Caco-2 (cell line): ENCODE results near the gene PATL2. TPM values are rescaled to one million over a fixed set of nuclear protein-coding genes. Genes with fewer than 3 reads are reported as not detected.

Experiments
- BruUV-seq: library from RNA; stranded (reverse); fragments of 400-500 nt; replicated peaks from 2 replicates; lab custom pipeline; 2021; lab: Mats Ljungman, UMichigan
- CTCF ChIA-PET: fragments of 300-600 bp; sonication (Branson Sonifier 250); formaldehyde crosslinking; loops from one replicate; lab custom pipeline; 2022; ENCODE audit warnings: antibody characterized with exemption; lab: Charles Lee
- POLR2A ChIA-PET: fragments of 300-600 bp; sonication (Branson Sonifier 250); formaldehyde crosslinking; loops from one replicate; lab custom pipeline; 2022; ENCODE audit warnings: antibody characterized with exemption; lab: Charles Lee
- DNase-seq, 2 experiments: peaks; one replicate each; pipeline versions ENCODE4 v3.0.0 to v3.0.0-alpha.2; 2020 to 2022
- H3K27me3 ChIP-seq: replicated peaks from 2 replicates; pipeline ENCODE4 v1.6.0; 2011; ENCODE audit warnings: low read length; ENCODE audit not compliant: control insufficient read depth, insufficient read depth
- H3K36me3 ChIP-seq: 2 replicates; pipeline ENCODE4 v1.5.1; 2011; ENCODE audit warnings: low read length; ENCODE audit not compliant: control insufficient read depth, insufficient read depth
- H3K4me1 ChIP-seq: fragments of 250-450 bp; sonication (Bioruptor Pico); 2 replicates; pipeline ENCODE4 v1.5.1; 2020; ENCODE audit warnings: mild to moderate bottlenecking
- H3K4me3 ChIP-seq: 2 replicates; pipeline ENCODE4 v1.5.1; 2011; ENCODE audit warnings: low read depth, mild to moderate bottlenecking, control low read depth, low read length
- H3K9me3 ChIP-seq: fragments of 250-450 bp; sonication (Bioruptor Pico); 2 replicates; pipeline ENCODE4 v1.5.1; 2020; ENCODE audit warnings: mild to moderate bottlenecking, moderate library complexity
- H3K27ac Mint-ChIP-seq: one replicate; pipeline ENCODE4 v1.8.0; 2022; ENCODE audit warnings: mixed read lengths; ENCODE audit not compliant: unreplicated experiment
- H3K27me3 Mint-ChIP-seq: one replicate; pipeline ENCODE4 v1.8.0; 2022; ENCODE audit warnings: mixed read lengths; ENCODE audit not compliant: insufficient read depth, unreplicated experiment
- H3K36me3 Mint-ChIP-seq: one replicate; pipeline ENCODE4 v1.8.0; 2022; ENCODE audit warnings: mild to moderate bottlenecking, mixed read lengths; ENCODE audit not compliant: insufficient read depth, unreplicated experiment
- H3K4me1 Mint-ChIP-seq: one replicate; pipeline ENCODE4 v1.8.0; 2022; ENCODE audit warnings: low read depth, mixed read lengths; ENCODE audit not compliant: unreplicated experiment
- H3K4me3 Mint-ChIP-seq: one replicate; pipeline ENCODE4 v1.8.0; 2022; ENCODE audit warnings: mild to moderate bottlenecking, moderate library complexity, mixed read lengths; ENCODE audit not compliant: unreplicated experiment
- H3K9me3 Mint-ChIP-seq: one replicate; pipeline ENCODE4 v1.8.0; 2022; ENCODE audit warnings: mixed read lengths; ENCODE audit not compliant: unreplicated experiment
- CTCF ChIP-seq, 2 experiments: fragments of 200-600 bp in 1 of 2; IDR thresholded peaks; 1 replicate in 1 of 2; 2 replicates in 1 of 2; pipeline versions ENCODE4 v1.5.1 to v1.8.0; 2011 to 2022; ENCODE audit warnings: antibody characterized with exemption in 1 of 2, control low read depth in 1 of 2, inconsistent platforms in 1 of 2, low read depth in 1 of 2, low read length in 1 of 2, mild to moderate bottlenecking in 1 of 2, moderate library complexity in 1 of 2; ENCODE audit not compliant: insufficient read depth in 1 of 2, severe bottlenecking in 1 of 2, unreplicated experiment in 1 of 2
- intact Hi-C: fragments of 100-400 bp; cut with micrococcal nuclease; formaldehyde crosslinking; loops from one replicate; pipeline ENCODE4 v1.10.0; 2022; ENCODE audit not compliant: unreplicated experiment
- total RNA-seq: library from RNA; stranded (reverse); gene quantifications from 2 replicates; pipeline ENCODE4 v1.2.3, GENCODE V29; 2022

The PATL2 gene
- total RNA-seq, 1 experiment from 2014 or later, result 0.32 TPM

- H3K9me3 ChIP-seq, result no peaks in the 10 kb centered on the region
- no peak overlapping the region for H3K27ac Mint-ChIP-seq
- CTCF ChIA-PET, result interaction anchor here (0.8 kb wide), 1 partner anchor 10 kb away, joined by 4 read pairs; no protein-coding TSS in a partner anchor
- no peaks in the 10 kb centered on the region for H3K27me3 ChIP-seq
- POLR2A ChIA-PET, result no interaction called here
- DNase-seq, result no peak
- BruUV-seq, result no TSS peak
- peaks cover 12% of the 10 kb centered on the region for H3K4me1 ChIP-seq
- no peaks in the 10 kb centered on the region for H3K36me3 Mint-ChIP-seq
- H3K4me3 Mint-ChIP-seq, result no peak overlapping the region
- no peaks in the 10 kb centered on the region for H3K36me3 ChIP-seq
- H3K4me1 Mint-ChIP-seq, result peaks cover 10% of the 10 kb centered on the region
- TF ChIP-seq CTCF (IDR thresholded peaks at IDR 0.05; ENCODE audit: insufficient read depth in 1 of 2, low read depth in 1 of 2, low read length in 1 of 2, severe bottlenecking in 1 of 2, unreplicated experiment in 1 of 2), result no peak
- no peak overlapping the region for H3K4me3 ChIP-seq
- intact Hi-C loops, result no loop called here
- no peaks in the 10 kb centered on the region for H3K27me3 Mint-ChIP-seq
- H3K9me3 Mint-ChIP-seq, result no peaks in the 10 kb centered on the region
Observed at GRCh38 chr15:44673639-44674038, 37.5 kb downstream of the PATL2 start.

DNA sequence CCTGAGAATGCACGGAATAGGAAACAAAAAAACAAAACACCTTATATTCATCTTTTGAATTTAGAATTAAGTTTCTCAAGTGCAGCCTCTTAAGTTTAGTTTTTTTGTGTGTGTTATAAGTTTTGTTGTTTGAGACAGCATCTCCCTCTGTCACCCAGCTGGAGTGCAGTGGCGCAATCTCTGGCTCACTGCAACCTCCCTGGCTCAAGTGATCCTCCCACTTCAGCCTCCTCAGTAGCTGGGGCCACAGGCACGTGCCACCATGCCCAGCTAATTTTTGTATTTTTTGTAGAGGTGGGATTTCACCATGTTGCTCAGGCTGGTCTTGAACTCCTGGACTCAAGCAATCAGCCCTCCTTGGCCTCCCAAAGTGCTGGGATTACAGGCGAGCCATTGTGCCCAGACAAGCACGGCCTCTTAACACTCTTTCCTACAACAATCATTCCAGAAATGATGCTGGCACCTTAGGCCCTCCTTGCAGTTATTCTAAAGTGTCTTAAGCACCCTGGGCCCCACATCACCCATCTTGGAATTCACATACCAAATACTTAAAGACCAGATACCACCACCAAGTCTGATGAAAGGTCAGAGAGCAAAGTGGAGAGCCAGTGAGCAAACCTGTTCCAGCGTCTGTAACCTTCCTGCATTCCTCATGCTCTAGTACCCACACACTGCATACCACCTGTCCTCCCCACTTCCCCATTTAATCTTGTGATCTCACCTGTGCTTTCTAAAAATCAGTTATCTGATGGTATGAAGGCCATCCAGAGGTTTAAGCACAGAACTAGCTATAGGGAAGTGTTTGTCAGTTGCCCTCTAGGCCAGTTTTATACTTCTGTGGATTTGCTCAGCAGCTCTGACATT is 40.8 kb downstream of the PATL2 start:
- peaks cover 16% of the 10 kb centered on the region for H3K4me1 Mint-ChIP-seq
- ChIA-PET POLR2A (interaction anchor here (0.6 to 1.2 kb wide), 3 partner anchors 42 to 675 kb away, joined by 3 to 7 read pairs (median 4); no protein-coding TSS in a partner anchor), CTCF (no interaction called here)
- H3K36me3 Mint-ChIP-seq, result no peaks in the 10 kb centered on the region
- H3K27ac Mint-ChIP-seq, result peak overlapping the region; percentile 42
- intact Hi-C loops, result no loop called here
- Histone ChIP-seq H3K4me1 (peaks cover 12% of the 10 kb centered on the region), H3K9me3 (no peaks in the 10 kb centered on the region), H3K27me3 (no peaks in the 10 kb centered on the region), H3K36me3 (no peaks in the 10 kb centered on the region), H3K4me3 (no peak overlapping the region)
- no peak for TF ChIP-seq CTCF (IDR thresholded peaks at IDR 0.05; ENCODE audit: insufficient read depth in 1 of 2, low read depth in 1 of 2, low read length in 1 of 2, severe bottlenecking in 1 of 2, unreplicated experiment in 1 of 2)
- BruUV-seq, result no TSS peak
- H3K27me3 Mint-ChIP-seq, result no peaks in the 10 kb centered on the region
- DNase-seq, result peak; percentile 37 to 62
- H3K4me3 Mint-ChIP-seq, result no peak overlapping the region
- H3K9me3 Mint-ChIP-seq, result no peaks in the 10 kb centered on the region

DNA sequence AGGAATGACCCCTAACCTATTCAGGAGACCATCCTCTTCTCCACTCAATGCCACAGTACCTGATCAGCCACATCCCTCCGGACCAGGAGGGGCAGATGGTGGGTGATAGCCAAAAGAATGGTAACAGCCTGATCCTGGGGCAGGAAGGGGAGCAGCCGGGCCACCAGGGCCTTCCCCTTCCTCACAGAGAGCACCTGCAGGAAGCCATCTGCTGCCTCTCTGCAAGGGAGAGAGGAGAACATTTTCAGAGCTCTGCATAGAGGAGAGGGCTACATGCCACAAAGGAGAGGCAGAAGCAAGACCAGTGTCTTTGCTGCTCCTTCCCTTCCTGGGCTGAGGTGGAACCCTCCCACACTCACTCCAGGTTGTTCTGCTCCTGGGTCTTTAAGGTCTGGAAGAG is 42.2 kb downstream of the PATL2 start:
- Histone ChIP-seq H3K4me1 (peaks cover 15% of the 10 kb centered on the region), H3K9me3 (no peaks in the 10 kb centered on the region), H3K27me3 (no peaks in the 10 kb centered on the region), H3K36me3 (no peaks in the 10 kb centered on the region), H3K4me3 (no peak overlapping the region)
- H3K27ac Mint-ChIP-seq, result no peak overlapping the region
- ChIA-PET CTCF (no interaction called here), POLR2A (no interaction called here)
- no peak for TF ChIP-seq CTCF (IDR thresholded peaks at IDR 0.05; ENCODE audit: insufficient read depth in 1 of 2, low read depth in 1 of 2, low read length in 1 of 2, severe bottlenecking in 1 of 2, unreplicated experiment in 1 of 2)
- DNase-seq, result no peak
- peaks cover 16% of the 10 kb centered on the region for H3K4me1 Mint-ChIP-seq
- no peaks in the 10 kb centered on the region for H3K9me3 Mint-ChIP-seq
- BruUV-seq, result no TSS peak
- H3K27me3 Mint-ChIP-seq, result no peaks in the 10 kb centered on the region
- H3K36me3 Mint-ChIP-seq, result no peaks in the 10 kb centered on the region
- H3K4me3 Mint-ChIP-seq, result no peak overlapping the region
- intact Hi-C loops, result no loop called here
